CD4-positive, alpha-beta T cell treated with Interleukin-6 at 100 ng/mL for 8 hours (primary cell): Measurements from ENCODE around the gene FCRL5.
"Not testable (repeated sequence)": the region's sequence is repeated elsewhere in the genome, so short reads cannot be mapped to it uniquely, and the experiment has no call there.

Source experiments
- DNase-seq: peaks from one replicate; pipeline ENCODE4 v3.0.0-alpha.2; 2020; ENCODE audit warnings: mixed read lengths, low spot score

FCRL5 gene

GRCh38 chr1:157551694-157552693, at the start of gene FCRL5:
Gene FCRL5 (minus strand): TSS chr1:157552515. CDS start chr1:157552362, 153 bp downstream.
- no peak for DNase-seq

- no peak for DNase-seq
These were observed 47.9 kb upstream of the FCRL5 start for GRCh38 chr1:157600236-157600635.

- no peak for DNase-seq
These were observed 45.8 kb upstream of the FCRL5 start, which contains the start of gene FCRL4 for GRCh38 chr1:157597959-157598667. Gene FCRL4 (minus strand): TSS chr1:157598085. CDS start chr1:157597944, 141 bp downstream.

- DNase-seq: no peak
These were observed 44.1 kb upstream of the FCRL5 start for GRCh38 chr1:157596384-157596783.

GRCh38 chr1:157595356-157595755, 43.0 kb upstream of the FCRL5 start:
- DNase-seq: no peak

GRCh38 chr1:157585984-157586383, 33.7 kb upstream of the FCRL5 start:
- no peak for DNase-seq

- DNase-seq: no peak
These were observed 32.2 kb upstream of the FCRL5 start for GRCh38 chr1:157584503-157584902.

GRCh38 chr1:157580828-157581210, 28.5 kb upstream of the FCRL5 start:
- DNase-seq: no peak

- peak; percentile 40 for DNase-seq
These were observed 28.0 kb upstream of the FCRL5 start for GRCh38 chr1:157580179-157580827.

- no peak for DNase-seq
These were observed 25.1 kb upstream of the FCRL5 start for GRCh38 chr1:157577420-157577819.

GRCh38 chr1:157575744-157576143, 23.4 kb upstream of the FCRL5 start:
- no peak for DNase-seq

GRCh38 chr1:157574836-157575235, 22.5 kb upstream of the FCRL5 start:
- no peak for DNase-seq

GRCh38 chr1:157566484-157567300, 14.4 kb upstream of the FCRL5 start:
- no peak for DNase-seq

- DNase-seq: no peak
These were observed 10.2 kb upstream of the FCRL5 start for GRCh38 chr1:157562515-157562914.

GRCh38 chr1:157558119-157558518, 5.8 kb upstream of the FCRL5 start:
- DNase-seq: no peak

GRCh38 chr1:157548081-157548480, 4.2 kb downstream of the FCRL5 start:
- DNase-seq: not testable (repeated sequence)

- DNase-seq: no peak
These were observed 9.6 kb downstream of the FCRL5 start for GRCh38 chr1:157542676-157543075.

- no peak for DNase-seq
These were observed 11.5 kb downstream of the FCRL5 start for GRCh38 chr1:157540852-157541251.

GRCh38 chr1:157540160-157540748, 12.1 kb downstream of the FCRL5 start:
- no peak for DNase-seq

- no peak for DNase-seq
These were observed 12.7 kb downstream of the FCRL5 start for GRCh38 chr1:157539568-157539967.

GRCh38 chr1:157532569-157532968, 19.7 kb downstream of the FCRL5 start:
- no peak for DNase-seq
